Peyer's patch (tissue), 4 donors: ENCODE measurements around the gene DENND2C. TPM values are rescaled to one million over a fixed set of nuclear protein-coding genes. Genes with fewer than 3 reads are reported as not detected.

Source experiments
- DNase-seq, 3 donors: peaks; one replicate each; pipeline ENCODE4 v3.0.0-alpha.2; 2017 to 2019
- H3K27ac ChIP-seq, 4 donors: fragments of 200-600 bp; sonication (generic); one replicate each; pipeline ENCODE4 v1.5.1; 2016 to 2019
- H3K27me3 ChIP-seq, 2 donors: fragments of 200-600 bp; sonication (generic); one replicate each; pipeline ENCODE4 v1.5.1; 2019
- H3K36me3 ChIP-seq, 3 donors: fragments of 200-600 bp; sonication (generic); one replicate each; pipeline ENCODE4 v1.5.1; 2016 to 2019
- H3K4me1 ChIP-seq, 4 donors: fragments of 200-600 bp; sonication (generic); one replicate each; pipeline ENCODE4 v1.5.1; 2016 to 2019
- H3K4me3 ChIP-seq, 4 donors: fragments of 200-600 bp; sonication (generic); 1 replicate in 3 of 4; 2 replicates in 1 of 4; pipeline ENCODE4 v1.5.1; 2016 to 2019; ENCODE audit warnings: mild to moderate bottlenecking in 1 of 4
- H3K9me3 ChIP-seq, 4 donors: fragments of 200-600 bp; sonication (generic); one replicate each; pipeline ENCODE4 v1.5.1; 2016 to 2019; ENCODE audit warnings: mild to moderate bottlenecking in 1 of 4
- POLR2A ChIP-seq, 2 donors: fragments of 450-650 bp; IDR thresholded peaks; one replicate each; pipeline ENCODE4 v1.5.1; 2017; ENCODE audit warnings: antibody characterized with exemption in 2 of 2, mild to moderate bottlenecking in 2 of 2, moderate library complexity in 2 of 2
- total RNA-seq, 4 donors: library from RNA; depleted of rRNA; stranded (reverse); fragments of >200 nt; gene quantifications; one replicate each; pipeline ENCODE4 v1.1.0, GENCODE V29; 2016
- TF ChIP-seq, protein P1 (sequence below), 6 experiments: fragments of 450-650 bp in 4 of 6; fragments of 200-600 bp in 2 of 6; sonication (generic) in 1 of 6; IDR thresholded peaks; one replicate each; pipeline ENCODE4 v1.5.1; 2017 to 2019; ENCODE audit warnings: antibody characterized with exemption in 6 of 6, mild to moderate bottlenecking in 3 of 6, moderate library complexity in 1 of 6

Gene DENND2C
- total RNA-seq, 4 donors from 2014 or later, result 0.35 to 17.3 (median 0.82) TPM

- TF ChIP-seq, protein P1, sequence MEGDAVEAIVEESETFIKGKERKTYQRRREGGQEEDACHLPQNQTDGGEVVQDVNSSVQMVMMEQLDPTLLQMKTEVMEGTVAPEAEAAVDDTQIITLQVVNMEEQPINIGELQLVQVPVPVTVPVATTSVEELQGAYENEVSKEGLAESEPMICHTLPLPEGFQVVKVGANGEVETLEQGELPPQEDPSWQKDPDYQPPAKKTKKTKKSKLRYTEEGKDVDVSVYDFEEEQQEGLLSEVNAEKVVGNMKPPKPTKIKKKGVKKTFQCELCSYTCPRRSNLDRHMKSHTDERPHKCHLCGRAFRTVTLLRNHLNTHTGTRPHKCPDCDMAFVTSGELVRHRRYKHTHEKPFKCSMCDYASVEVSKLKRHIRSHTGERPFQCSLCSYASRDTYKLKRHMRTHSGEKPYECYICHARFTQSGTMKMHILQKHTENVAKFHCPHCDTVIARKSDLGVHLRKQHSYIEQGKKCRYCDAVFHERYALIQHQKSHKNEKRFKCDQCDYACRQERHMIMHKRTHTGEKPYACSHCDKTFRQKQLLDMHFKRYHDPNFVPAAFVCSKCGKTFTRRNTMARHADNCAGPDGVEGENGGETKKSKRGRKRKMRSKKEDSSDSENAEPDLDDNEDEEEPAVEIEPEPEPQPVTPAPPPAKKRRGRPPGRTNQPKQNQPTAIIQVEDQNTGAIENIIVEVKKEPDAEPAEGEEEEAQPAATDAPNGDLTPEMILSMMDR (IDR thresholded peaks at IDR 0.05), result no peak
- TF ChIP-seq POLR2A (IDR thresholded peaks at IDR 0.05), result no peak
- DNase-seq, result no peak
- Histone ChIP-seq H3K36me3 (no peaks in the 10 kb centered on the region), H3K4me3 (no peak overlapping the region), H3K4me1 (peaks cover 0 to 7% (median 0%) of the 10 kb centered on the region in 4 donors), H3K9me3 (no peaks in the 10 kb centered on the region), H3K27me3 (no peaks in the 10 kb centered on the region), H3K27ac (no peak overlapping the region)
These were observed 2.9 kb downstream of the DENND2C start for GRCh38 chr1:114666954-114667353.

GRCh38 chr1:114660238-114660637, 9.6 kb downstream of the DENND2C start:
- Histone ChIP-seq H3K36me3 (no peaks in the 10 kb centered on the region), H3K4me3 (no peak overlapping the region), H3K27me3 (no peaks in the 10 kb centered on the region), H3K9me3 (no peaks in the 10 kb centered on the region), H3K4me1 (no peaks in the 10 kb centered on the region), H3K27ac (no peak overlapping the region)
- no peak for DNase-seq
- TF ChIP-seq, protein P1 (IDR thresholded peaks at IDR 0.05), result no peak
- TF ChIP-seq POLR2A (IDR thresholded peaks at IDR 0.05), result no peak

DNA sequence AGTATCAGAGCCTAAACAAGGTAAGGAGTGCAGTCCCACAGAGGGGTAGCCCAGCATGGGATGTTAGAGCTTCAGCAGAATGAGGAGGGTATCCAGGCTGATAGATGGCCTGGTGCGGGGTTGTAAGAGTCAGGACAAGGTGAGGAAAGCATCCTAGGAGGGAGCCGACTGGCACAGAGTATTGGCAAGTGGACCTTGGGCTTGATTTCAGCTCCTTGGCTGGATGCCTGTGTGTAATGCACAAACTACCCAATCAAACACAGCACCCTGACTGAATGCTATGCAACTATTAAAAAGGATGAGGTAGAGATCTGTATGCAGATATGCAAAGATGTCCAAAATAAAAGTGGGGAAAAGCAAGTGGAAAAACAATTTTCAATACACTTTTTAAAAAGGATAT, 18.0 kb downstream of the DENND2C start:
- Histone ChIP-seq H3K36me3 (no peaks in the 10 kb centered on the region), H3K27me3 (no peaks in the 10 kb centered on the region), H3K4me1 (no peaks in the 10 kb centered on the region), H3K27ac (no peak overlapping the region), H3K4me3 (no peak overlapping the region), H3K9me3 (no peaks in the 10 kb centered on the region)
- TF ChIP-seq, protein P1 (IDR thresholded peaks at IDR 0.05), result no peak
- no peak for TF ChIP-seq POLR2A (IDR thresholded peaks at IDR 0.05)
- DNase-seq, result no peak

- Histone ChIP-seq H3K27ac (no peak overlapping the region), H3K27me3 (no peaks in the 10 kb centered on the region), H3K36me3 (no peaks in the 10 kb centered on the region), H3K9me3 (no peaks in the 10 kb centered on the region), H3K4me1 (no peaks in the 10 kb centered on the region), H3K4me3 (no peak overlapping the region)
- TF ChIP-seq, protein P1 (IDR thresholded peaks at IDR 0.05), result no peak
- TF ChIP-seq POLR2A (IDR thresholded peaks at IDR 0.05), result no peak
- DNase-seq, result no peak
These were observed 21.3 kb downstream of the DENND2C start for GRCh38 chr1:114648503-114648902.

DNA sequence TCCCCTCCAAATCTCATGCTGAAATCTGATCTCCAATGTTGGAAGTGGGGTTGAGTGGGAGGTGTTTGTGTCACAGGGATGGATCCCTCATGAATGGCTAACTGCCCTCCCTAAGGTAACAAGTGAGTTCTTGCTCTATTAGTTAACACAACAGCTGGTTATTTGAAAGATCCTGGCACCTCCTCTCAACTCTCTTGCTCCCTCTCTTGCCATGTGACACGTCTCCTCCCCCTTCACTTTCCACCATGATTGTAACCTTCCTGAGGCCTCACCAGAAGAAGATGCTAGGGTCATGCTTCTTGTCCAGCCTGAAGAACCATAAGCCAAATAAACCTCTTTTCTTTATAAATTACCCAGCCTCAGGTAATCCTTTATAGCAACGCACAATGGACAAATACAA, 28.5 kb downstream of the DENND2C start:
- Histone ChIP-seq H3K9me3 (no peaks in the 10 kb centered on the region), H3K4me3 (no peak overlapping the region), H3K27ac (no peak overlapping the region), H3K4me1 (no peaks in the 10 kb centered on the region), H3K36me3 (no peaks in the 10 kb centered on the region), H3K27me3 (no peaks in the 10 kb centered on the region)
- no peak for TF ChIP-seq POLR2A (IDR thresholded peaks at IDR 0.05)
- TF ChIP-seq, protein P1 (IDR thresholded peaks at IDR 0.05), result no peak
- no peak for DNase-seq

- Histone ChIP-seq H3K4me3 (no peak overlapping the region), H3K36me3 (no peaks in the 10 kb centered on the region), H3K9me3 (no peaks in the 10 kb centered on the region), H3K4me1 (no peaks in the 10 kb centered on the region), H3K27ac (no peak overlapping the region), H3K27me3 (no peaks in the 10 kb centered on the region)
- DNase-seq, result no peak
- TF ChIP-seq, protein P1 (IDR thresholded peaks at IDR 0.05), result no peak
- no peak for TF ChIP-seq POLR2A (IDR thresholded peaks at IDR 0.05)
These were observed 30.9 kb downstream of the DENND2C start for GRCh38 chr1:114638910-114639309.
